HG03565 (cell line): ENCODE data around the gene PIK3C3.
"Not testable (repeated sequence)": the region's sequence is repeated elsewhere in the genome, so short reads cannot be mapped to it uniquely, and the experiment has no call there.

Source experiments
- ATAC-seq: cut with Tn5 transposase; IDR thresholded peaks from one replicate; pipeline ENCODE4 v1.9.1; 2021; ENCODE audit warnings: mild to moderate bottlenecking, moderate library complexity; ENCODE audit not compliant: unreplicated experiment

PIK3C3 gene

GRCh38 chr18:42018831-42019230, 63.8 kb downstream of the PIK3C3 start:
- ATAC-seq: no peak

DNA sequence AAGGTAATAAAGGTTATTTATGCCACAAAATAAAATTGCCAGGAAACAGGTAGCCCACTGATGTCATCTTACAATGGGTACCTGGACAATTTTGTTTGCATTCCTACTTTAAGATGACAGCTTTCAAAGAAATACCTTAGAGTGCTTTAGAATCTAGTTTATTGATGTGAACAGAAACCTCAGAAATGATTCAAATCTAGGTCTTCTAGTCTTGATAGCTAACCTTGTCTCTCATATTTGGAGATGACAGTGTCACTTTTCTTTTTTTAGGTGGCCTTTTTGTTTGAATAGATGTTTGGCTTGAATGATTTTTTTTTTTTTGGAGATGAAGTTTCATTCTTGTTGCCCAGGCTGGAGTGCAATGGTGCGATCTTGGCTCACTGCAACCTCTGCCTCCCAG, 69.1 kb downstream of the PIK3C3 start:
- ATAC-seq: no peak

DNA sequence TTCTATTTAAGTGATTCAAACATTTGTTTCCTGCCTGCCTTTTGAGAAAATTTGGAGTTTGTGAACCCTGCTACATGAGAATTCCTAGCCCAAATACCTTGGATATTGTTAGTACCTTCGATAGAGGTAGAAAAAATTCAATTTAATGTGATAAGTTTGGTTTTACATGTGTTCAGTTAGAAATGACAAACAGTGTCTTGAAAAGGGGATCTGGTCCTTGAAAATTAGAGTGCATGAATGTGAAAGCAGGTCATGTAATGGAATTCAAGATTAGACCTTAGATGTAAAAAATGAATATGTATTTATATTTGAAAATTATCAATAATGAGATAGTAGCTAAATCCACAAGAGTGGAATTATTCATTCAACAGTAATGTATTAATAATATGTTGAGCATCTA, 70.5 kb downstream of the PIK3C3 start:
- peak; percentile 1 for ATAC-seq

- ATAC-seq: peak; percentile 92
These were observed 71.1 kb downstream of the PIK3C3 start for GRCh38 chr18:42025974-42026625.

DNA sequence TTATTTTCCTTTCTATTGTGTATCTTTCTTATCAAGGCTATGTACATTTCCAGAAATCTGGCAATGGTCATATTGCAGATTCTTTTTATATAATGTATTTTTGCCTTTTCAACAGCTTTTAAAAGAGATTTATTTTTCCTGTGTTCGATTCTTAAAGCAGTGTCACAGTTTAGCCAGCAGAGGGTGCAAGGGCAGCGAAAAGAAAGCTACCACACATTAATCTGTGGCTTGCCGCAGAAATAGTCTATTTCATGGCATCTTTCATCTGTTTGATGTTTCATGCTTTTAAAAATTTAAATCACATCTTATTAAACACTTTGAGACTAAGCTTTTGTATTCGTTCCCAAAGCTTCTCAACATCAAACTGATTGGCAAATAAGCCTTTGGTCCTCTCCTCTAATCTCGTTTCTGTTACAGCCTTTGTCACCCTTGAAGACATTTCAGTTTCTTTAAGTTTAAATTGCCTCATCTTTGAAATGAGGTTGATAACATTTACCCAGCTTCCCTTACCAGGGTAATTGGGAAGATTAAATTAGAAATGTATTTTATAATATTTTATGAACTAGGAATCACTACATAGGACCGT, 73.3 kb downstream of the PIK3C3 start:
- no peak for ATAC-seq

DNA sequence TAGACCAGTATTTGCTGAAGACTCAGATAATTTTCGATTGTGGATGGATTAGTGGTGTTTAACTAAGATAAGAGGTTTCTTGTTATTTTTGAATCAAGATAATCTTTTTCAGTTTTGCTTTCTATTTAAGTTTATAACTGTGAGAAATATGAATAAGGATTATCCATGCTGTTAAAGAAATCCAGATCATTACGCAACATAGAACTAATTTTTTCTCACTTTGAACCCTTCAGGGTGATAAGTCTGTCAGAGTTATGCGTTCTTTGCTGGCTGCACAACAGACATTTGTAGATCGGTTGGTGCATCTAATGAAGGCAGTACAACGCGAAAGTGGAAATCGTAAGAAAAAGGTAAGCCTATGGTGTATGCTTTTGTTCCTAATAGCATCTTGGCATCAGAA, 74.1 kb downstream of the PIK3C3 start:
- ATAC-seq: no peak

DNA sequence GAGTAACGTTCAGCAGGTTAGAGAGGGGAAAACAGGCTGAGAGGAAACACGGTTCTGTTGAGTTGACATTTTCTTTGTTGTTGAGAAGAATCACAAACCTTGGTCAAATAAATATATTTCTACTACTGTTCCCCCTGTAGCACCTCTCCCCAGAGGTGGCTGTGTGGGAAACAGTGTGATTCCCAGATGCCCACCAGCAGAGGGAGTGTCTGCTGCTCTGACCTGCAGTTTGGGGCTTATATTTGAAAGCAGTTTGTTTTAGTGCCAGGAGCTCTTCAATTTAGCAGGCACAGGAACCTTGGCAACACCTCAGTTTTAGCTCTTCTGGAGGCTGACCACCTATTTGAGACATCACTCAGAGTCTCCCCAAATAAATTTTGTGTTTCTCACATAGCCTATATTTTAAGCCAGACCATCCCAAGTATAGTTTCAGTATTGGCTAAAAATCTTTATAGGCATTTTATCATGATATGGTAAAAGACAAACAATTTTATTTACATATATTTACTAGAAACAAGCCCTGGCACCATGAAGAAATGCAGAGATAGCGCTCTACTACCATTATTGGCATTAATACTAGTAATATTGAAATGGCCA, 75.7 kb downstream of the PIK3C3 start:
- no peak for ATAC-seq

DNA sequence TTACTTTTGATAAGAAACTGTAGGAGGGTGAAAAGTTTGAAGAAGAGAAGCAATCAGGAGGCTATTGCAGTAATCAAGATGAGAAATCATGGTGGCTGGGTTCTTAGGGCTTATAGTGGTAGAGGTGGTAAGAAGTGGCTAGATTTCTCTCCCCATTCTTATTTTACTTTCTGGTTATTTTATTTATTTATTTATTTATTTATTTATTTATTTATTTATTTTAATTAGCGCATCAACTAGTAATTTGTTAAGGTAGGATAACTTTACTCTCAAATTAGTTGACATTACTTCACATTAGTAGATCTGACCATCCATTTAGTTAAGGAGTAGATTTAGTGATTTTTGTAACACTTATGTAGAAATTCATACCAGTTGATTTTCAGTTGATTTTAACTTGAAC, 77.4 kb downstream of the PIK3C3 start:
- ATAC-seq: no peak

DNA sequence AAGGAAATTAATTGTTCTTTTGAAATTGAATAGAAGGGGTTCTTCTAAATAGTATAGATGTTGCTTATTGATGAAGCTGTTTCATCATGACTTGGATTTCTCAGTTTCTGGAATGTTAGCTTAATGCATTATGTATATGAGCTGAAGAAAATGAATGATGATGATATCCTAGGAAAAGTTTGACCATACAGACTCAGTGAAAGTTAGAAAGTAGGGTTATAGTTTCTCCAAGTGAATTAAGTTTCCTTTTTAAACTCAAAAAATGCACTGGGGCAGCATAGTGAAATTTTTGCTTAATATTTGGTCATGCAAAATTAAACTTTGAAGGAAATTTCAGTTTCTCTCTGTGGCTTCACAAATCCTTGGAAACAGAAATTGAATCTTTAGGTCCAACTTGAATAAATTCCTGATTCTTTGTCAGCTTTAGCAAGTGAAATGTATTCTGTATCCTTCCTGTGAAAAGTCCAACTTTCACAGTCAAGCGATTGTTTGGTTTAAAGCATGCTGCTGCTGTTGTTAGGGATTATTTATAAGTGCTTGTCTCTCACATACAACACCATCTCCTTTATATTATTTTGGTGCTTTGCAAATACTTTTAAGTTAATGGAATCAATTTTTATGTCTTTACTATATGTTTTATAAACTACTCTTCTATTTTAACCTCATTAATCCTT, 78.2 kb downstream of the PIK3C3 start:
- ATAC-seq: no peak

GRCh38 chr18:42038936-42039335, 83.9 kb downstream of the PIK3C3 start:
- ATAC-seq: no peak

GRCh38 chr18:42039396-42039795, 84.4 kb downstream of the PIK3C3 start:
- no peak for ATAC-seq

GRCh38 chr18:42041793-42042192, 86.8 kb downstream of the PIK3C3 start:
- ATAC-seq: no peak

- no peak for ATAC-seq
These were observed 90.3 kb downstream of the PIK3C3 start for GRCh38 chr18:42045346-42045745.

DNA sequence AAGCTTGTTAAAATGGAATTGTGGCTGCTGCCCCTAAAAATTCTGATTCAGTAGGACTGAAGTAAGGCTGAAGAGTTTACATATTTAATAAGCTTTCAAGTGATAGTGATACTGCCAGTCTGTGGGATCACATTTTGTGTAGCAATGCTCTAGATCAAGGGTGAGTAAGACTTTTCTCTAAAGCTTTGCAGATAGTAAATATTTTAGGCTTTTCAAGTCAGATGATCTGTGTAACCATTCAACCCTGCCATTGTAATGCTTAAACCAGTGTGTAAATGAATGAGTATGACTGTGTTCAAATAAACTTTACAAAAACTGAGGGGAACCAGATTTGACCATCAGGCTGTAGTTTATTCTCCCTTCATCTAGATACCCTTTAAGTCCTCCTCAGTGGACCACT, 92.7 kb downstream of the PIK3C3 start:
- no peak for ATAC-seq

DNA sequence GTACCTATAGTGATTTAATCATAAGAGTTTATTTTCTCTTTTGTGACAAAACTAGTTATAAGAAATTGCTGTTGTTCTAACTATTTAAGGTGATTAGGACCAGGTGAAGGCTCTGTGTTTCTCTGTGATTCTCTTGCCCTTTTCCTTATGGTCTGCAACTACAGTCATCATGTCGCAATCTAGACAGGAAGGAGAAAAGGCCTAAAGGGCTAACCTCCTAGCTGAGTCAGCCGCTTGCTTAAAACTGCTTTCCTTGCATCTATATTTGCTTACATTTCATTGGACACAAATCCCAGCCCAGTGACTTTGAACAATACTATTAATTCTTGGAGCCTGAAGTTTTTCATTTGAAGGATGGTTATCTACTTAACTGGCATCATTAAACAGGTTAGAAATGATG, 93.1 kb downstream of the PIK3C3 start:
- ATAC-seq: no peak

GRCh38 chr18:42049536-42049935, 94.5 kb downstream of the PIK3C3 start:
- ATAC-seq: not testable (repeated sequence)

GRCh38 chr18:42051411-42051810, 96.4 kb downstream of the PIK3C3 start:
- ATAC-seq: no peak

GRCh38 chr18:42052122-42052708, 97.2 kb downstream of the PIK3C3 start:
- no peak for ATAC-seq

- peak; percentile 90 for ATAC-seq
These were observed 98.3 kb downstream of the PIK3C3 start for GRCh38 chr18:42053188-42053781.

DNA sequence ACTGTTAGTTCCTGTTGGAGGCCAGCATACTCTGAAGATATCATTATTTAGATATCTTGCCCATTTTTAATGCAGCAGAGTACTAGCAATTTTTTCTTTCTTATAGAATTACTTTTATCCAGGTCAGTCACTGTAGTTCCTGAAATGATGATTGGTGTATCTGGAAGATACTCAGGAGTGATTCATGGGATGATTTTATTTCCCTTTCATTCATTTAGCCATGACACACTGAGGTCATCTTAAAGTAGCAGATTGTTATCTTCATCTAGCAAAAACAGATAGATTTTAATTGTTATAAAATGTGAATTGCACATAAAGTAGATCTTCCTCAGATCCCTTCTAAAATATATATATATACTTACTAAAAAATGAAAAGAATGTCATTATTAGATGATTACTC, 109.1 kb downstream of the PIK3C3 start:
- no peak for ATAC-seq

GRCh38 chr18:42067518-42067917, 112.5 kb downstream of the PIK3C3 start:
- ATAC-seq: no peak
